ENCODE results near the gene KDM1B.

The KDM1B gene

DNA sequence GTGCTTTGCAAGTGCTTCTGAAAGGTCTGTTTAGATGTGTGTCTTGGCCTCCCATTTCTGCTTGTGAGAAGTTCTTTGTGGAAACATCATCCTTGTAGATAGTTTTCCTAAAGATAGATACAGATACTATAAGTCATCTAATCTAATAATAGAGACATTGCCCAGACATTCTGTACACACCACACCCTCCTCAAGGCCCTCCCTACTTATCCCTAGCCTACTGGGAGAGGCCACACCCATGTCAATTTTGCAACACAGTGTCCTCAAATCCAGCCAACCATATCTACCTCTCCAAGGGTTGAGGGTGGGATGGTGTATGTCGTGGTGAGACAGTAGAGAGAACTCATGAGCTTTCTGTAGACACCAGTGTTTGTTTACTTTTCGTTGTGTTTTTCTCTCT is 6.2 kb downstream of the KDM1B start:
- Histone ChIP-seq H3K9me3 (ENCODE audit: control insufficient read depth, insufficient read depth, low read depth, low read length) (no peaks in the 10 kb centered on the region), H3K36me3 (ENCODE audit: control insufficient read depth in 2 of 2, insufficient read depth in 1 of 2, low read length in 2 of 2) (peaks cover 32 to 36% of the 10 kb centered on the region in 2 experiments)

GRCh38 chr6:18162401-18162800 is 7.2 kb downstream of the KDM1B start:
- ChIA-PET POLR2A (no interaction called here), CTCF (interaction anchor here (0.6 to 0.7 kb wide), 3 partner anchors 11 to 351 kb away, joined by 3 to 5 read pairs (median 3); no protein-coding TSS in a partner anchor)
- H3K4me3 ChIP-seq (ENCODE audit: low read depth, low read length) = no peak overlapping the region
- no peak overlapping the region for H3K27ac ChIP-seq (ENCODE audit: extremely low read depth, low read depth, low read length)
- H3K4me1 ChIP-seq (ENCODE audit: control insufficient read depth, insufficient read depth, low read length) = no peaks in the 10 kb centered on the region
- H3K36me3 ChIP-seq (ENCODE audit: control insufficient read depth in 2 of 2, insufficient read depth in 1 of 2, low read length in 2 of 2) = peaks cover 42% of the 10 kb centered on the region in 2 experiments
- no peaks in the 10 kb centered on the region for H3K9me3 ChIP-seq (ENCODE audit: control insufficient read depth, insufficient read depth, low read depth, low read length)
- no peak for TF ChIP-seq ZNF121 (tag by site-specific recombination; IDR thresholded peaks at IDR 0.05)
- TF ChIP-seq ZNF596 (tag by site-specific recombination; IDR thresholded peaks at IDR 0.05) = no peak
- TF ChIP-seq ZNF169 (tag by site-specific recombination; IDR thresholded peaks at IDR 0.05) = no peak
- TF ChIP-seq ZSCAN30 (tag by site-specific recombination; IDR thresholded peaks at IDR 0.05) = no peak
- no peak for TF ChIP-seq ZNF266 (tag by site-specific recombination; IDR thresholded peaks at IDR 0.05; ENCODE audit: low read depth)

More for the DNA sequence above, 6.2 kb downstream of the KDM1B start:
- H3K4me3 ChIP-seq (ENCODE audit: low read depth, low read length) = no peak overlapping the region
- ChIA-PET CTCF (no interaction called here), POLR2A (interaction anchor here (0.6 kb wide), 1 partner anchor 9 kb away, joined by 3 read pairs; no protein-coding TSS in a partner anchor)
- H3K27ac ChIP-seq (ENCODE audit: extremely low read depth, low read depth, low read length) = no peak overlapping the region
- no peaks in the 10 kb centered on the region for H3K4me1 ChIP-seq (ENCODE audit: control insufficient read depth, insufficient read depth, low read length)
- TF ChIP-seq KLF1 (tag by site-specific recombination; IDR thresholded peaks at IDR 0.05) (peak; percentile 85), ZNF558 (tag by site-specific recombination; IDR thresholded peaks at IDR 0.05) (no peak), ZNF292 (tag by site-specific recombination; IDR thresholded peaks at IDR 0.05; ENCODE audit: borderline replicate concordance, low read depth) (no peak), ZNF449 (tag by site-specific recombination; IDR thresholded peaks at IDR 0.05) (no peak), KLF10 (tag by site-specific recombination; IDR thresholded peaks at IDR 0.05) (no peak), ZNF514 (tag by site-specific recombination; IDR thresholded peaks at IDR 0.05) (no peak), PRDM1 (tag by site-specific recombination; IDR thresholded peaks at IDR 0.05) (no peak), ZNF830 (tag by site-specific recombination; IDR thresholded peaks at IDR 0.05; ENCODE audit: low read depth) (no peak), ZNF416 (tag by site-specific recombination; IDR thresholded peaks at IDR 0.05) (no peak)

DNA sequence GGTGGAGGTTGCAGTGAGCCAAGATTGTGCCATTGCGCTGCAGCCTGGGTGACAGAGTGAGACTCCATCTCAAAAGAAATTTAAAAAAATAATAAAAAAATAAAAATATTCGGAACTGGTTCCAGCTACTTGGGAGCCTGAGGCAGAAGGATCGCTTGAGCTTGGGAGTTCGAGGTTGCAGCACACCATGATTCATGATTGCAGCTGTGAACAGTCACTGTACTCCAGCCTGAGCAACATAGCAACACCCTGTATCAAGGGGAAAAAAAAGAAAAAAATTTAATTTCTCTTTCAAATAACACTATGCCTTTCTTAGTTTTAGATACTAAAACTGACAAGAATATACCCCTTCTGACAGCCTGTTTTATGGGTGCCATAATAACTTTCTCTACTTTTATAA is 10.5 kb downstream of the KDM1B start:
- Histone ChIP-seq H3K27ac (ENCODE audit: extremely low read depth, low read depth, low read length) (no peak overlapping the region), H3K4me3 (ENCODE audit: low read depth, low read length) (no peak overlapping the region), H3K9me3 (ENCODE audit: control insufficient read depth, insufficient read depth, low read depth, low read length) (no peaks in the 10 kb centered on the region), H3K36me3 (ENCODE audit: control insufficient read depth in 2 of 2, insufficient read depth in 1 of 2, low read length in 2 of 2) (peaks cover 48 to 55% of the 10 kb centered on the region in 2 experiments), H3K4me1 (ENCODE audit: control insufficient read depth, insufficient read depth, low read length) (no peaks in the 10 kb centered on the region)
- TF ChIP-seq ZNF133 (tag by site-specific recombination; IDR thresholded peaks at IDR 0.05) (no peak), ZNF555 (tag by site-specific recombination; conservative IDR thresholded peaks at IDR 0.05) (no peak), ZNF837 (tag by site-specific recombination; IDR thresholded peaks at IDR 0.05) (no peak), ZNF426 (tag by site-specific recombination; IDR thresholded peaks at IDR 0.05) (no peak), ZNF23 (tag by site-specific recombination; IDR thresholded peaks at IDR 0.05; ENCODE audit: borderline replicate concordance) (no peak), WT1 (tag by site-specific recombination; IDR thresholded peaks at IDR 0.05) (no peak), ZNF530 (tag by site-specific recombination; IDR thresholded peaks at IDR 0.05; ENCODE audit: low read depth) (no peak), ZBTB6 (tag by site-specific recombination; IDR thresholded peaks at IDR 0.05) (no peak), HOXD13 (CRISPR knock-in tag; IDR thresholded peaks at IDR 0.05; ENCODE audit: borderline replicate concordance) (no peak), PATZ1 (tag by site-specific recombination; IDR thresholded peaks at IDR 0.05) (no peak)
- ChIA-PET CTCF (no interaction called here), POLR2A (no interaction called here)
